ENCODE data around the gene ESR1. TPM values are rescaled to one million over a fixed set of nuclear protein-coding genes. Genes with fewer than 3 reads are reported as not detected.
"Not testable (repeated sequence)": the region's sequence is repeated elsewhere in the genome, so short reads cannot be mapped to it uniquely, and the experiment has no call there.

The ESR1 gene
- total RNA-seq, 2 donors from 2014 or later: 0.52 to 4.3 TPM

DNA sequence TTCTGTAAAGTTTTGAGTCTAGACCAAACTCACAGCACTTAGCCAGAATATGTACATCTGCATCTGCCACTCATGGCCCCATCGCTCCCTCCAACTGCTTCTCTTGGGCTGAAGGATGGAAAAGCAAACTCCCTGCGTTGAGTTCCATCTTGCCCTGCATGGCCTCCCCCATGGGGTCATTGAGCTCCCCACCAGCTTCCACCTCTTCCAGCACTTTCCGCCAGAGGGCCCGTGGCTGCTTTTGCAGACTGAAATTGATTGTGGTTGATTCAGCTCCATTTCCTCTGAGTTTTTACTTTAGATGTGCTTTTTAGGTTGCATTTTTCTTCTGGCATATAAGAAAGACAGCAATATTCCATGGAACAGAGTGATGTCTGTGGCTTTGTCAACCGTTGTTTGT lies 263.1 kb downstream of the ESR1 start:
- DNase-seq (no peak), ATAC-seq (no peak)
- TF ChIP-seq POLR2A (IDR thresholded peaks at IDR 0.05): no peak
- TF ChIP-seq, protein P1, sequence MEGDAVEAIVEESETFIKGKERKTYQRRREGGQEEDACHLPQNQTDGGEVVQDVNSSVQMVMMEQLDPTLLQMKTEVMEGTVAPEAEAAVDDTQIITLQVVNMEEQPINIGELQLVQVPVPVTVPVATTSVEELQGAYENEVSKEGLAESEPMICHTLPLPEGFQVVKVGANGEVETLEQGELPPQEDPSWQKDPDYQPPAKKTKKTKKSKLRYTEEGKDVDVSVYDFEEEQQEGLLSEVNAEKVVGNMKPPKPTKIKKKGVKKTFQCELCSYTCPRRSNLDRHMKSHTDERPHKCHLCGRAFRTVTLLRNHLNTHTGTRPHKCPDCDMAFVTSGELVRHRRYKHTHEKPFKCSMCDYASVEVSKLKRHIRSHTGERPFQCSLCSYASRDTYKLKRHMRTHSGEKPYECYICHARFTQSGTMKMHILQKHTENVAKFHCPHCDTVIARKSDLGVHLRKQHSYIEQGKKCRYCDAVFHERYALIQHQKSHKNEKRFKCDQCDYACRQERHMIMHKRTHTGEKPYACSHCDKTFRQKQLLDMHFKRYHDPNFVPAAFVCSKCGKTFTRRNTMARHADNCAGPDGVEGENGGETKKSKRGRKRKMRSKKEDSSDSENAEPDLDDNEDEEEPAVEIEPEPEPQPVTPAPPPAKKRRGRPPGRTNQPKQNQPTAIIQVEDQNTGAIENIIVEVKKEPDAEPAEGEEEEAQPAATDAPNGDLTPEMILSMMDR (IDR thresholded peaks at IDR 0.05): no peak
- Histone ChIP-seq H3K4me3 (no peak overlapping the region), H3K36me3 (replicated peaks in 1 of 2; ENCODE audit: insufficient read depth in 1 of 2, low read depth in 2 of 2) (no peaks in the 10 kb centered on the region), H3K9me3 (no peaks in the 10 kb centered on the region), H3K4me1 (no peaks in the 10 kb centered on the region), H3K27me3 (no peaks in the 10 kb centered on the region), H3K27ac (no peak overlapping the region)
- WGBS, 2 donors: 67 to 75% methylated on average over 5 of the region's 5 CpGs
- intact Hi-C loops (cut with DNase I): no loop called here

DNA sequence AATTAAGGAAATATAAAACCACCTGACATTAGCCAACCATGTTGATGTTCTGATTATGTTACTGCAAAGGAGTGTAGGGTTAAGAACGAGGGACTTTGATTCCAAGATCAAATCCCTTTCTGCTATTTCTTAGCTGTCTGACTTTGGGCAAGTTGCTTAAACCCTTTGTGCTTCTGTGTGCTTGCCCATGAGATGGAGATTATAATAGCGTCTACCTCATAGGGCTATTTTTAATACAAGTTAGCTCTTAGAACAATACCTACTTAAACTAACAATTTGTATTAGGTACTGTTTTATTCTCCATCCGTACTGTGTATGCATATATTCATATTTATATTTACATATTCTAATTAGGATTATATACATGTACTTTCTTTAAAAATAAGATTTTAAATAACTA lies 263.8 kb downstream of the ESR1 start:
- intact Hi-C loops (cut with DNase I): no loop called here
- WGBS, 2 donors: 54 to 58% methylated on average over 3 of the region's 3 CpGs
- H3K9me3 ChIP-seq: peaks cover 0 to 4% (median 0%) of the 10 kb centered on the region in 3 donors
- H3K27ac ChIP-seq: no peak overlapping the region
- TF ChIP-seq, protein P1 (IDR thresholded peaks at IDR 0.05): no peak
- TF ChIP-seq POLR2A (IDR thresholded peaks at IDR 0.05): no peak
- DNase-seq (no peak), ATAC-seq (no peak)
- no peaks in the 10 kb centered on the region for H3K27me3 ChIP-seq
- H3K36me3 ChIP-seq (replicated peaks in 1 of 2; ENCODE audit: insufficient read depth in 1 of 2, low read depth in 2 of 2): no peaks in the 10 kb centered on the region
- H3K4me3 ChIP-seq: no peak overlapping the region
- H3K4me1 ChIP-seq: no peaks in the 10 kb centered on the region

DNA sequence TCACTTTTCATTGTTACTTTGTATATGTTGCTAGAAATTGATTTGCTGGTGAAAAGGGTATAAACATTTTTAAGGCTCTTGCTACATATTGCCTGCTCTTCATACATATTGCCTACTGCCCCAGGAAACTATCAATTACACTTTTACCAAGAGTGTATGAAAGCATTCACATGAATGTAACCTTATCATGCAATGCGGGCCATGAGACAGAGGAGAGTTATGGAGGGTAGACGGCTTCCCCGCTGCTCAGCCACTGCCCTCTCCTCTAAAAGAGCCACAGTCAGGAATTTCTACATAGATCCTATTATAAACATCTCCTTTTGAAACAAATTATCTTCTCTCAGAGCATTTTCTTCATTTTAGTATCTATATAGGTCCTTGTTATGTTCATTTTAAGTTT lies 264.4 kb downstream of the ESR1 start:
- Histone ChIP-seq H3K27ac (no peak overlapping the region), H3K27me3 (no peaks in the 10 kb centered on the region), H3K36me3 (replicated peaks in 1 of 2; ENCODE audit: insufficient read depth in 1 of 2, low read depth in 2 of 2) (no peaks in the 10 kb centered on the region), H3K4me1 (no peaks in the 10 kb centered on the region), H3K4me3 (no peak overlapping the region), H3K9me3 (peaks cover 0 to 6% (median 0%) of the 10 kb centered on the region in 3 donors)
- TF ChIP-seq, protein P1 (IDR thresholded peaks at IDR 0.05): no peak
- TF ChIP-seq POLR2A (IDR thresholded peaks at IDR 0.05): no peak
- DNase-seq (no peak), ATAC-seq (no peak)
- 50 to 69% methylated on average over 3 of the region's 3 CpGs for WGBS, 2 donors
- intact Hi-C loops (cut with DNase I): no loop called here

DNA sequence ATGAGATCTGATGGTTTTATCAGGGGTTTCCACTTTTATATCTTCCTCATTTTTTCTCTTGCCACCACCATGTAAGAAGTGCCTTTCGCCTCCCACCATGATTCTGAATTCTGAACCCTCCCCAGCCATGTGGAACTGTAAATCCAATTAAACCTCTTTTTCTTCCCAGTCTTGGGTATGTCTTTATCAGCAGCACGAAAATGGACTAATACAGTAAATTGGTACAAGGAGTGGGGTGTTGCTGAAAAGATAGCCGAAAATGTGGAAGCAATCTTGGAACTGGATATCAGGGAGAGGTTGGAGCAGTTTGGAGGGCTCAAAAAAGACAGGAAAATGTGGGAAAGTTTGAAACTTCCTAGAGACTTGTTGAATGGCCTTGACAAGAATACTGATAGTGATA lies 268.8 kb downstream of the ESR1 start:
- H3K4me1 ChIP-seq; intact Hi-C loops (cut with DNase I); DNase-seq; H3K4me3 ChIP-seq; H3K27me3 ChIP-seq; ATAC-seq; H3K27ac ChIP-seq; H3K36me3 ChIP-seq (replicated peaks in 1 of 2; ENCODE audit: insufficient read depth in 1 of 2, low read depth in 2 of 2): not testable (repeated sequence)
- WGBS, 2 donors: 48 to 67% methylated on average over 3 of the region's 3 CpGs
- H3K9me3 ChIP-seq: peaks cover 0 to 13% (median 0%) of the 10 kb centered on the region in 3 donors

DNA sequence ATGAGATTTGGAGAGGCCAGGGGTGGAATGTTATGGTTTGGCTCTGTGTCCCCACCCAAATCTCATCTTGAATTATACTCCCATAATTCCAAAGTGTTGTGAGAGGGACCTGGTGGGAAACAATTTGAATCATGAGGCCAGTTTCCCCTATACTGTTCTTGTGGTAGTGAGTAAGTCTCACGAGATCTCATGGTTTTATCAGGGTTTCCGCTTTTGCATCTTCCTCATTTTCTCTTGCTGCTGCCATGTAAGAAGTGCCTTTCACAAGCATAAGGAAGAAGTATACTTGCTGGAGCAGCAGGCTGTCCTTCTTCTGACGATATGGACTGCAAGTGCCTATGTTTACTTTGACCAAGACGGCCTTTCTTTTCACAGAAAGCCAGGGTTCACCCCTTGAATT lies 270.5 kb downstream of the ESR1 start:
- WGBS, 2 donors: 53 to 69% methylated on average over 4 of the region's 4 CpGs
- Histone ChIP-seq H3K36me3 (replicated peaks in 1 of 2; ENCODE audit: insufficient read depth in 1 of 2, low read depth in 2 of 2) (no peaks in the 10 kb centered on the region), H3K4me3 (no peak overlapping the region), H3K9me3 (peaks cover 0 to 13% (median 0%) of the 10 kb centered on the region in 3 donors), H3K27ac (no peak overlapping the region), H3K27me3 (no peaks in the 10 kb centered on the region), H3K4me1 (no peaks in the 10 kb centered on the region)
- intact Hi-C loops (cut with DNase I): no loop called here
- ATAC-seq: no peak
- TF ChIP-seq POLR2A (IDR thresholded peaks at IDR 0.05): no peak
- TF ChIP-seq, protein P1 (IDR thresholded peaks at IDR 0.05): no peak
- DNase-seq: no peak
